ENCODE results near the gene HEYL. TPM values are rescaled to one million over a fixed set of nuclear protein-coding genes. Genes with fewer than 3 reads are reported as not detected.

HEYL gene
- polyA plus RNA-seq, 1 of the 3 experiments (the other 2 are of a cell fraction): not detected

DNA sequence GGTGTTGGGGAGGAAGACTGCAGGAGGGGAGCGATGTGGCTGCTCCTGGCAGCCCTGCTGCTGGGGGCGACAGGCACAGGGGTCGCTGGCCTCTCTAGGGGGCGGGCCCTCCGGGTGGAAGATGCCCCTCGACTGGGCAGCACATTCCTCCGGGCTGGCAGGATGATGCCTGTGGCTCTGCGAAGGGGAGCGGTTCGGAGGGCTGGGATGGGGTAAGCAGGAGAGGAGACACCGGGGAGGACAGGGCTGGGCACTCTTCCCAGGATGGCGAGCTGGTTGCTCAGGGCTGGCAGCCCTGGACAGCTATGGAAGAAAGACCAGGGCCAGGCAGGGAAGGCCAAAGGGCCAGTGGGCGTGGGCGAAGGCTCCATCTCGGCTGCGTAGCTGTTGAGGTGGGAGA is 12.8 kb downstream of the HEYL start:
- no peaks in the 10 kb centered on the region for H3K79me2 ChIP-seq (ENCODE audit: insufficient read depth)
- no peak overlapping the region for H3K9ac ChIP-seq
- WGBS (ENCODE audit: low lambda C conversion rate): 64% methylated on average over 15 of the region's 16 CpGs
- H3K4me2 ChIP-seq: no peak overlapping the region
- no peaks in the 10 kb centered on the region for H3K9me2 ChIP-seq
- H3K27me3 ChIP-seq (ENCODE audit: insufficient read depth): peaks cover 4% of the 10 kb centered on the region
- no peaks in the 10 kb centered on the region for H3F3A ChIP-seq (replicated peaks; ENCODE audit: insufficient read depth)
- peaks cover 0 to 32% of the 10 kb centered on the region in 2 experiments; a peak in 1 of 4 replicates for H3K4me1 ChIP-seq (ENCODE audit: control insufficient read depth in 1 of 2, insufficient read depth in 2 of 2, low read depth in 1 of 2, low read length in 1 of 2)
- CTCF ChIA-PET: interaction anchor here (1.1 to 2.2 kb wide), 3 partner anchors 21 to 27 kb away, joined by 3 to 10 read pairs (median 6); no protein-coding TSS in a partner anchor
- TF ChIP-seq MXI1 (IDR thresholded peaks at IDR 0.05; ENCODE audit: low read depth, low read length) (no peak), RAD21 (IDR thresholded peaks at IDR 0.05; ENCODE audit: low read length) (no peak), FOXJ3 (CRISPR knock-in tag; IDR thresholded peaks at IDR 0.05) (no peak), JUND (IDR thresholded peaks at IDR 0.05) (no peak), NRF1 (IDR thresholded peaks at IDR 0.05; ENCODE audit: low read depth, low read length) (no peak), RFX5 (IDR thresholded peaks at IDR 0.05; ENCODE audit: low read length) (no peak), CHD2 (IDR thresholded peaks at IDR 0.05; ENCODE audit: low read length, partially characterized antibody) (no peak), POLR2AphosphoS5 (IDR thresholded peaks at IDR 0.05; ENCODE audit: low read depth, low read length) (no peak), SIN3A (IDR thresholded peaks at IDR 0.05; ENCODE audit: borderline replicate concordance, low read depth, low read length) (no peak), TCF12 (IDR thresholded peaks at IDR 0.05) (no peak), TAF1 (IDR thresholded peaks at IDR 0.05; ENCODE audit: borderline replicate concordance, low read depth, low read length) (no peak), GATA2 (CRISPR knock-in tag; IDR thresholded peaks at IDR 0.05) (no peak), USF1 (IDR thresholded peaks at IDR 0.05; ENCODE audit: borderline replicate concordance, low read depth) (no peak), RXRA (IDR thresholded peaks at IDR 0.05; ENCODE audit: borderline replicate concordance, low read depth) (no peak), FOSL2 (IDR thresholded peaks at IDR 0.05; ENCODE audit: borderline replicate concordance, low read depth) (no peak)
- TF ChIP-seq, protein P1, sequence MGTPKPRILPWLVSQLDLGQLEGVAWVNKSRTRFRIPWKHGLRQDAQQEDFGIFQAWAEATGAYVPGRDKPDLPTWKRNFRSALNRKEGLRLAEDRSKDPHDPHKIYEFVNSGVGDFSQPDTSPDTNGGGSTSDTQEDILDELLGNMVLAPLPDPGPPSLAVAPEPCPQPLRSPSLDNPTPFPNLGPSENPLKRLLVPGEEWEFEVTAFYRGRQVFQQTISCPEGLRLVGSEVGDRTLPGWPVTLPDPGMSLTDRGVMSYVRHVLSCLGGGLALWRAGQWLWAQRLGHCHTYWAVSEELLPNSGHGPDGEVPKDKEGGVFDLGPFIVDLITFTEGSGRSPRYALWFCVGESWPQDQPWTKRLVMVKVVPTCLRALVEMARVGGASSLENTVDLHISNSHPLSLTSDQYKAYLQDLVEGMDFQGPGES (IDR thresholded peaks at IDR 0.05; ENCODE audit: low read depth, low read length): no peak
- TF ChIP-seq, protein P2, sequence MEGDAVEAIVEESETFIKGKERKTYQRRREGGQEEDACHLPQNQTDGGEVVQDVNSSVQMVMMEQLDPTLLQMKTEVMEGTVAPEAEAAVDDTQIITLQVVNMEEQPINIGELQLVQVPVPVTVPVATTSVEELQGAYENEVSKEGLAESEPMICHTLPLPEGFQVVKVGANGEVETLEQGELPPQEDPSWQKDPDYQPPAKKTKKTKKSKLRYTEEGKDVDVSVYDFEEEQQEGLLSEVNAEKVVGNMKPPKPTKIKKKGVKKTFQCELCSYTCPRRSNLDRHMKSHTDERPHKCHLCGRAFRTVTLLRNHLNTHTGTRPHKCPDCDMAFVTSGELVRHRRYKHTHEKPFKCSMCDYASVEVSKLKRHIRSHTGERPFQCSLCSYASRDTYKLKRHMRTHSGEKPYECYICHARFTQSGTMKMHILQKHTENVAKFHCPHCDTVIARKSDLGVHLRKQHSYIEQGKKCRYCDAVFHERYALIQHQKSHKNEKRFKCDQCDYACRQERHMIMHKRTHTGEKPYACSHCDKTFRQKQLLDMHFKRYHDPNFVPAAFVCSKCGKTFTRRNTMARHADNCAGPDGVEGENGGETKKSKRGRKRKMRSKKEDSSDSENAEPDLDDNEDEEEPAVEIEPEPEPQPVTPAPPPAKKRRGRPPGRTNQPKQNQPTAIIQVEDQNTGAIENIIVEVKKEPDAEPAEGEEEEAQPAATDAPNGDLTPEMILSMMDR (IDR thresholded peaks at IDR 0.05): no peak
- TF ChIP-seq, protein P3, sequence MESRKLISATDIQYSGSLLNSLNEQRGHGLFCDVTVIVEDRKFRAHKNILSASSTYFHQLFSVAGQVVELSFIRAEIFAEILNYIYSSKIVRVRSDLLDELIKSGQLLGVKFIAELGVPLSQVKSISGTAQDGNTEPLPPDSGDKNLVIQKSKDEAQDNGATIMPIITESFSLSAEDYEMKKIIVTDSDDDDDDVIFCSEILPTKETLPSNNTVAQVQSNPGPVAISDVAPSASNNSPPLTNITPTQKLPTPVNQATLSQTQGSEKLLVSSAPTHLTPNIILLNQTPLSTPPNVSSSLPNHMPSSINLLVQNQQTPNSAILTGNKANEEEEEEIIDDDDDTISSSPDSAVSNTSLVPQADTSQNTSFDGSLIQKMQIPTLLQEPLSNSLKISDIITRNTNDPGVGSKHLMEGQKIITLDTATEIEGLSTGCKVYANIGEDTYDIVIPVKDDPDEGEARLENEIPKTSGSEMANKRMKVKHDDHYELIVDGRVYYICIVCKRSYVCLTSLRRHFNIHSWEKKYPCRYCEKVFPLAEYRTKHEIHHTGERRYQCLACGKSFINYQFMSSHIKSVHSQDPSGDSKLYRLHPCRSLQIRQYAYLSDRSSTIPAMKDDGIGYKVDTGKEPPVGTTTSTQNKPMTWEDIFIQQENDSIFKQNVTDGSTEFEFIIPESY (IDR thresholded peaks at IDR 0.05; ENCODE audit: borderline replicate concordance, low read depth): no peak
- no peaks in the 10 kb centered on the region for H4K20me1 ChIP-seq (ENCODE audit: insufficient read depth)
- H3K36me3 ChIP-seq (replicated peaks in 1 of 2; ENCODE audit: control insufficient read depth in 1 of 2, insufficient read depth in 2 of 2, low read length in 1 of 2): no peaks in the 10 kb centered on the region
- POLR2A ChIA-PET: no interaction called here
- DNase-seq: peak; percentile 29
- no peak overlapping the region; a peak in 1 of 4 replicates for H3K27ac ChIP-seq (ENCODE audit: low read depth in 2 of 2, low read length in 1 of 2)
- H2AFZ ChIP-seq (ENCODE audit: low read depth): no peak overlapping the region
- no peak overlapping the region for H3K4me3 ChIP-seq (ENCODE audit: low read depth in 2 of 2, low read length in 1 of 2)
- H3K9me3 ChIP-seq: no peaks in the 10 kb centered on the region

All from SK-N-SH (cell line).